Tibial nerve (tissue), 4 donors: ENCODE data around the gene RAD51.

ENCODE experiments used
- CTCF ChIP-seq, 5 experiments: fragments of 200-600 bp in 3 of 5; fragments of 450-650 bp in 2 of 5; sonication (generic) in 3 of 5; IDR thresholded peaks; one replicate each; pipeline ENCODE4 v1.5.1; 2016 to 2019; ENCODE audit warnings: antibody characterized with exemption in 5 of 5, mild to moderate bottlenecking in 3 of 5, moderate library complexity in 2 of 5
- EP300 ChIP-seq, 2 donors: sonication (generic); formaldehyde crosslinking; IDR thresholded peaks; one replicate each; pipeline ENCODE4 v1.6.1; 2017; ENCODE audit warnings: antibody characterized with exemption in 2 of 2, mild to moderate bottlenecking in 1 of 2
- POLR2A ChIP-seq, 2 donors: fragments of 450-650 bp; IDR thresholded peaks; one replicate each; pipeline ENCODE4 v1.6.1; 2017; ENCODE audit warnings: antibody characterized with exemption in 2 of 2, mild to moderate bottlenecking in 2 of 2, moderate library complexity in 2 of 2

- TF ChIP-seq EP300 (IDR thresholded peaks at IDR 0.05) (no peak), CTCF (IDR thresholded peaks at IDR 0.05) (no peak), POLR2A (IDR thresholded peaks at IDR 0.05) (no peak)
These were observed 55.9 kb downstream of the RAD51 start for GRCh38 chr15:40750885-40751284.
